ENCODE measurements around the gene TCEAL5. TPM values are rescaled to one million over a fixed set of nuclear protein-coding genes. Genes with fewer than 3 reads are reported as not detected.
"Not testable (repeated sequence)": the region's sequence is repeated elsewhere in the genome, so short reads cannot be mapped to it uniquely, and the experiment has no call there.

The TCEAL5 gene, protein sequence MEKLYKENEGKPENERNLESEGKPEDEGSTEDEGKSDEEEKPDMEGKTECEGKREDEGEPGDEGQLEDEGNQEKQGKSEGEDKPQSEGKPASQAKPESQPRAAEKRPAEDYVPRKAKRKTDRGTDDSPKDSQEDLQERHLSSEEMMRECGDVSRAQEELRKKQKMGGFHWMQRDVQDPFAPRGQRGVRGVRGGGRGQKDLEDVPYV
- not detected for total RNA-seq

DNA sequence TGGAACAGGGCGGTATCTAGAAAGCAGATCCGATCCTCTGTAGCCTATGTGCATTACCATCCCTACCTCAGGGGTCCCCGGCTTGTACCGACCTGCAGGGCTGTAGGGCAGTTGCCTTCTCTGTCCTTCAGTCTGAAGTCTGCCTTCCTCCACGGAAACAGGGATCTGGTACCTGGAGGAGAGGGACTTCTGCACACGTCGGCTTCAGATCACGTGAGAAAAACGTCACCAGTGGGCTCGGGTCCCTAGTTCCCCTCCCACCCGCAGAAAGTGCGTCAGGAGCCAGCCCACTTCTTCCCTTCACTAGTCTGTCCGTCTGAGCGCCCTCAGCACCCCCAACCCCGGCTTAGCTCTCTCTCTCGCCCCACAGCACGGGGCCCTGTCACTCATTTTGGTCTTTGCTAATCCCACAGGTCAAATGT, at the start of gene TCEAL5:
TCEAL5 (minus strand) TSS at position 170 of the 422 bp plus-strand sequence. CDS start 2,187 bp downstream, outside the sequence.
- Mint-ChIP-seq H3K27me3 (ENCODE audit: low read depth) (peaks cover 82% of the 10 kb centered on the region), H3K4me1 (ENCODE audit: low read depth) (peaks cover 9% of the 10 kb centered on the region), H3K9me3 (no peaks in the 10 kb centered on the region), H3K36me3 (ENCODE audit: insufficient read depth in 2 of 2) (no peaks in the 10 kb centered on the region), H3K4me3 (peak within 1 kb of the TSS; percentile 71 to 74), H3K27ac (no peak within 1 kb of the TSS)
- ATAC-seq (replicated peaks in 1 of 2) (peak in 1 of 2 donors; percentile 31), DNase-seq (no peak)

GRCh38 chrX:103311399-103311780, 34.8 kb upstream of the TCEAL5 start:
- peaks cover 14% of the 10 kb centered on the region for H3K27me3 Mint-ChIP-seq (ENCODE audit: low read depth)
- H3K9me3 Mint-ChIP-seq = no peaks in the 10 kb centered on the region
- peaks cover 0 to 3% of the 10 kb centered on the region in 2 donors for H3K36me3 Mint-ChIP-seq (ENCODE audit: insufficient read depth in 2 of 2)
- ATAC-seq (replicated peaks in 1 of 2) (no peak), DNase-seq (no peak)
- H3K27ac Mint-ChIP-seq = no peak overlapping the region
- H3K4me3 Mint-ChIP-seq = peak overlapping the region; percentile 77 to 80
- H3K4me1 Mint-ChIP-seq (ENCODE audit: low read depth) = no peaks in the 10 kb centered on the region

- H3K27me3 Mint-ChIP-seq (ENCODE audit: low read depth) = peaks cover 20% of the 10 kb centered on the region
- ATAC-seq (replicated peaks in 1 of 2) = peak; percentile 99 to 100
- H3K36me3 Mint-ChIP-seq (ENCODE audit: insufficient read depth in 2 of 2) = peaks cover 0 to 3% of the 10 kb centered on the region in 2 donors
- H3K27ac Mint-ChIP-seq = no peak within 1 kb of the TSS
- no peaks in the 10 kb centered on the region for H3K4me1 Mint-ChIP-seq (ENCODE audit: low read depth)
- peaks cover 0 to 4% of the 10 kb centered on the region in 2 donors for H3K9me3 Mint-ChIP-seq
- peak; percentile 85 to 88 for DNase-seq
- H3K4me3 Mint-ChIP-seq = peak within 1 kb of the TSS; percentile 77 to 80
These were observed 34.2 kb upstream of the TCEAL5 start, which contains the start of gene BEX2 for GRCh38 chrX:103310555-103311398. Gene BEX2, minus strand, starts transcription at chrX:103310990. Its CDS starts 1,014 bp downstream, at chrX:103309976.

DNA sequence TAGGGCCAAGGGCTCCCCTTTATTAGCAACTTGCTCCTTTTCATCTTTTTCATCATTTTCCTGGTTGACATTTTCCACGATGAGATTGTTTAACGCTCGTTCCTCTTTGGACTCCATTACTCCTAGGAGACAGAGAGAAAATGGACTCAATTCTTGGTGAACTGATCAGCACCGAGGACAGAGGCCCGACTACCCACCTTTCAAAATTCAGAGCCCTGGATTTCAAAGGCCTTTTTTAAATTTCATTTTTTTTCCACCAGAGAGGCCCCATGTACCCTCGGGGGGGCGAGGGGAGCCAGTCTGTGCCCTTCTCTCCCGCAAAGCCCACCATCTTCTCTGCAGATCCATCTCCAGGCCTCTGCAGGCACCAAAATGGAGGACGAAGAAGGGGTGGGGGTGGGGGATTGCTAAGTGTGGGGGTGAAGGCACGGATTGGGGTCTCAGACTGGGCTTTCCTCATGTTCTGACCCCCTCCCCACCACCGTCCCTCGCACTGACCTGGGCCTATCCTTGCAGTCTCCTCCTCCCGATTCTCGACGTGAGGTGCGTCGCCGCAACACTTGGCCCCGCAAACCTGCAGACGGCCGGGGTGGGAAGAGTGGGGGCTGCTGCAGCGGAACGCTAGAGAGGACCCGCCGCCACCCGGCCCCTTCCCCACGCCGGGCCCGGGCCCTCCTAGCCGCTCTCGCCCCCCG, 33.5 kb upstream of the TCEAL5 start:
- H3K36me3 Mint-ChIP-seq (ENCODE audit: insufficient read depth in 2 of 2) = peaks cover 0 to 3% of the 10 kb centered on the region in 2 donors
- H3K4me1 Mint-ChIP-seq (ENCODE audit: low read depth) = no peaks in the 10 kb centered on the region
- peak overlapping the region; percentile 65 to 80 for H3K4me3 Mint-ChIP-seq
- peaks cover 0 to 5% of the 10 kb centered on the region in 2 donors for H3K9me3 Mint-ChIP-seq
- peak; percentile 18 to 22 for ATAC-seq (replicated peaks in 1 of 2)
- H3K27ac Mint-ChIP-seq = no peak overlapping the region
- peaks cover 21% of the 10 kb centered on the region for H3K27me3 Mint-ChIP-seq (ENCODE audit: low read depth)
- no peak for DNase-seq

GRCh38 chrX:103305666-103306065, 29.1 kb upstream of the TCEAL5 start:
- H3K27me3 Mint-ChIP-seq (ENCODE audit: low read depth) = peaks cover 15% of the 10 kb centered on the region
- not testable (repeated sequence) for H3K36me3 Mint-ChIP-seq (ENCODE audit: insufficient read depth in 2 of 2); DNase-seq; H3K9me3 Mint-ChIP-seq; H3K4me1 Mint-ChIP-seq (ENCODE audit: low read depth); H3K27ac Mint-ChIP-seq; ATAC-seq (replicated peaks in 1 of 2); H3K4me3 Mint-ChIP-seq

- no peaks in the 10 kb centered on the region for H3K4me1 Mint-ChIP-seq (ENCODE audit: low read depth)
- DNase-seq (no peak), ATAC-seq (replicated peaks in 1 of 2) (no peak)
- H3K9me3 Mint-ChIP-seq = peaks cover 0 to 5% of the 10 kb centered on the region in 2 donors
- no peak overlapping the region for H3K27ac Mint-ChIP-seq
- H3K36me3 Mint-ChIP-seq (ENCODE audit: insufficient read depth in 2 of 2) = peaks cover 0 to 3% of the 10 kb centered on the region in 2 donors
- peak overlapping the region in 1 of 2 donors; percentile 12 for H3K4me3 Mint-ChIP-seq
- peaks cover 15% of the 10 kb centered on the region for H3K27me3 Mint-ChIP-seq (ENCODE audit: low read depth)
These were observed 28.2 kb upstream of the TCEAL5 start for GRCh38 chrX:103304705-103305104.

DNA sequence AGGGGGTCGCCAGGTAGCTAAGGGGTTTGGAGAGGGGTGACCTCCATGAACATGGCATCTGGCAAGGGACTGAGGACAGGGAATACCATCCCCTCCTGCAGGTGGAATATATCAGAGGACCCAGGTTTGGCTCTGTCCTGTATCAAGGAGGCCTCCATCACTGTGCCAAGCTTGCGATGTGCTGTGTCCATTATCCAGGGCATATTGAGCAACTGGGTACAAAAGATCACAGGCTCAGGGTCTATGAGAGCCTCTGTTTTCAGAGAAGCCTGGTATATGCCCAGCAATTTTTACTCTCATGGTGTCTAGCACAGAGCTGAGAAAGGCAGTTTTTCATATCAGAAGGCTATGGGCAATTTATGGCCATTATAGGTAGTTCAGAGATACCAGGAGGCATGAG, 16.6 kb upstream of the TCEAL5 start:
- ATAC-seq (replicated peaks in 1 of 2) = no peak
- Mint-ChIP-seq H3K9me3 (no peaks in the 10 kb centered on the region), H3K4me1 (ENCODE audit: low read depth) (no peaks in the 10 kb centered on the region), H3K4me3 (no peak overlapping the region), H3K27me3 (ENCODE audit: low read depth) (peaks cover 37% of the 10 kb centered on the region), H3K27ac (no peak overlapping the region), H3K36me3 (ENCODE audit: insufficient read depth in 2 of 2) (no peaks in the 10 kb centered on the region)
- DNase-seq = no peak

GRCh38 chrX:103279624-103280023, 3.1 kb upstream of the TCEAL5 start:
- no peaks in the 10 kb centered on the region for H3K36me3 Mint-ChIP-seq (ENCODE audit: insufficient read depth in 2 of 2)
- peaks cover 72% of the 10 kb centered on the region for H3K27me3 Mint-ChIP-seq (ENCODE audit: low read depth)
- H3K4me3 Mint-ChIP-seq = no peak overlapping the region
- DNase-seq (no peak), ATAC-seq (replicated peaks in 1 of 2) (no peak)
- H3K9me3 Mint-ChIP-seq = peaks cover 0 to 1% of the 10 kb centered on the region in 2 donors
- no peak overlapping the region for H3K27ac Mint-ChIP-seq
- peaks cover 9% of the 10 kb centered on the region for H3K4me1 Mint-ChIP-seq (ENCODE audit: low read depth)

GRCh38 chrX:103275947-103276567, 493 bp downstream of the TCEAL5 start:
- Mint-ChIP-seq H3K9me3 (no peaks in the 10 kb centered on the region), H3K4me1 (ENCODE audit: low read depth) (peaks cover 9% of the 10 kb centered on the region), H3K36me3 (ENCODE audit: insufficient read depth in 2 of 2) (no peaks in the 10 kb centered on the region), H3K27me3 (ENCODE audit: low read depth) (peaks cover 87% of the 10 kb centered on the region), H3K27ac (no peak overlapping the region), H3K4me3 (peak overlapping the region; percentile 71 to 74)
- DNase-seq (no peak), ATAC-seq (replicated peaks in 1 of 2) (no peak)

DNA sequence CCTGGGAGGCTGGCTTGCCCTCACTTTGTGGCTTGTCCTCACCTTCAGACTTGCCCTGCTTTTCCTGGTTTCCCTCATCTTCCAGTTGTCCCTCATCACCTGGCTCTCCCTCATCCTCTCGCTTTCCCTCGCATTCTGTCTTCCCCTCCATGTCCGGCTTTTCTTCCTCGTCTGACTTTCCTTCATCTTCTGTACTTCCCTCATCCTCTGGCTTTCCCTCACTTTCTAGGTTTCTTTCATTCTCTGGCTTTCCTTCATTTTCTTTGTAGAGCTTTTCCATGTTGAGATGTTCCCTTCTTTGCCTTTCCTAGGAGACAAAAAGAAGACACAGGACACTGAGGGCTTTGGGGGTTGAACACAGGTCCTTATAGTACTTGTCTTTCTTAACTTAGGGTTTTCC, 2.3 kb downstream of the TCEAL5 start:
- H3K27me3 Mint-ChIP-seq (ENCODE audit: low read depth) = peaks cover 90% of the 10 kb centered on the region
- ATAC-seq (replicated peaks in 1 of 2) (no peak), DNase-seq (no peak)
- H3K4me1 Mint-ChIP-seq (ENCODE audit: low read depth) = peaks cover 9% of the 10 kb centered on the region
- H3K9me3 Mint-ChIP-seq = no peaks in the 10 kb centered on the region
- no peak overlapping the region for H3K27ac Mint-ChIP-seq
- no peaks in the 10 kb centered on the region for H3K36me3 Mint-ChIP-seq (ENCODE audit: insufficient read depth in 2 of 2)
- H3K4me3 Mint-ChIP-seq = no peak overlapping the region

GRCh38 chrX:103258275-103258674, 18.3 kb downstream of the TCEAL5 start:
- H3K27me3 Mint-ChIP-seq (ENCODE audit: low read depth) = peaks cover 73% of the 10 kb centered on the region
- no peak overlapping the region for H3K27ac Mint-ChIP-seq
- peaks cover 18% of the 10 kb centered on the region for H3K4me1 Mint-ChIP-seq (ENCODE audit: low read depth)
- H3K36me3 Mint-ChIP-seq (ENCODE audit: insufficient read depth in 2 of 2) = peaks cover 6 to 8% of the 10 kb centered on the region in 2 donors
- H3K4me3 Mint-ChIP-seq = no peak overlapping the region
- H3K9me3 Mint-ChIP-seq = no peaks in the 10 kb centered on the region
- no peak for DNase-seq
- no peak for ATAC-seq (replicated peaks in 1 of 2)

- ATAC-seq (replicated peaks in 1 of 2) (no peak), DNase-seq (no peak)
- H3K27me3 Mint-ChIP-seq (ENCODE audit: low read depth) = peaks cover 64% of the 10 kb centered on the region
- H3K9me3 Mint-ChIP-seq = no peaks in the 10 kb centered on the region
- no peak overlapping the region for H3K27ac Mint-ChIP-seq
- H3K4me3 Mint-ChIP-seq = no peak overlapping the region
- H3K4me1 Mint-ChIP-seq (ENCODE audit: low read depth) = peaks cover 18% of the 10 kb centered on the region
- peaks cover 5 to 7% of the 10 kb centered on the region in 2 donors for H3K36me3 Mint-ChIP-seq (ENCODE audit: insufficient read depth in 2 of 2)
These were observed 19.9 kb downstream of the TCEAL5 start for GRCh38 chrX:103256651-103257050.
